HG03175 (cell line): ENCODE measurements around the gene B4GALNT1.
"Not testable (repeated sequence)": the region's sequence is repeated elsewhere in the genome, so short reads cannot be mapped to it uniquely, and the experiment has no call there.

Source experiments
- ATAC-seq: cut with Tn5 transposase; IDR thresholded peaks from one replicate; pipeline ENCODE4 v1.9.1; 2021; ENCODE audit warnings: mild to moderate bottlenecking, moderate library complexity; ENCODE audit not compliant: unreplicated experiment

The B4GALNT1 gene

GRCh38 chr12:57632958-57633840 is at the start of gene B4GALNT1:
TSS of gene B4GALNT1 (minus strand) at chr12:57633201. CDS start at chr12:57632132, 1,069 bp downstream.
- ATAC-seq: peak; percentile 71

- ATAC-seq: no peak
Observed at GRCh38 chr12:57679697-57680096, 46.7 kb upstream of the B4GALNT1 start.

DNA sequence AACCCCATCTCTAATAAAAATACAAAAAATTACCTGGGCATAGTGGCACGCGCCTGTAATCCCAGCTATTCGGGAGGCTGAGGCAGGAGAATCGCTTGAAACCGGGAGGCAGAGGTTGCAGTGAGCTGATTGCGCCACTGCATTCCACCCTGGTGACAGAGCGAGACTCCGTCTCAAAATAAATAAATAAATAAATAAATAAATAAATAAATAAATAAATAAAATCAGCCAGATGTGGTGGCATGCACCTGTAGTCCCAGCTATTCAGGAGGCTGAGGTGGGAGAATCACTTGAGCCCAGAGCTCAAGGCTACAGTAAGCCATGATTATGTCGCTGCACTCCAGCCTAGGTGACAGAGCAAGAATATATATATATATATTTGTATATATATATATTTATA is 44.9 kb upstream of the B4GALNT1 start:
- ATAC-seq: not testable (repeated sequence)

DNA sequence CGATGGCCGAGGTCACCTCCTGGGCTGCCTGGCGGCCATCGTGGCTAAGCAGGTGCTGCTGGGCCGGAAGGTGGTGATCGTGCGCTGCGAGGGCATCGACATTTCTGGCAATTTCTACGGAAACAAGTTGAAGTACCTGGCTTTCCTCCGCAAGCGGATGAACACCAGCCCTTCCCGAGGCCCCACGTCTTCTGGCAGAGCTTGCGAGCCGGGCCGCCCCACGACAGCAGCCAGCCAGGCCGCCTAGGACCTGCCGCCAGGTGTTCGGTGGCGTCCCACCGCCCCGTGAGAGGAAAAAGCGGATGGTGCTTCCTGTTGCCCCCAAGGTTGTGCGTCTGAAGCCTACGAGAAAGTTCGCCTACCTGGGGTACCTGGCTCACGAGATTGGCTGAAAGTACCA is 41.7 kb upstream of the B4GALNT1 start:
- no peak for ATAC-seq

- no peak for ATAC-seq
Observed at GRCh38 chr12:57672801-57673200, 39.8 kb upstream of the B4GALNT1 start.

- not testable (repeated sequence) for ATAC-seq
Observed at GRCh38 chr12:57671811-57672210, 38.8 kb upstream of the B4GALNT1 start.

- ATAC-seq: not testable (repeated sequence)
Observed at GRCh38 chr12:57669691-57670090, 36.7 kb upstream of the B4GALNT1 start.

DNA sequence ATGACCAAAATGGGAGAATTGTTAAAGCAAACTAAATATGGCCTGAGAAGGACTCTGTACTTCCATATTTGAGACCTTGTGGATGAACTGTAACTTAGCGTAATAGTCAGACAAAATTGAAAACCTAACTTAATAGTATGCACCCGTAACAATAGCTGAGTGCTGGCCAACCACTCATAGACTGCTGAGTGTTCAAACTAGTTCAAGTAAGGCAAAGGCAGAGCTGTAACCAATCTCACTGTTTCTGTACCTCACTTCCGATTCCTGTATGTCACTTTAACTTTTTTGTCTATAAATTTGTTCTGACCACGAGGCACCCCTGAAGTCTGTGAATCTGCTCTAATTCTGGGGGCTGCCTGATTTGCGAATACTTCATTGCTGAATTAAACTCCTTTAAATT is 33.9 kb upstream of the B4GALNT1 start:
- ATAC-seq: no peak

DNA sequence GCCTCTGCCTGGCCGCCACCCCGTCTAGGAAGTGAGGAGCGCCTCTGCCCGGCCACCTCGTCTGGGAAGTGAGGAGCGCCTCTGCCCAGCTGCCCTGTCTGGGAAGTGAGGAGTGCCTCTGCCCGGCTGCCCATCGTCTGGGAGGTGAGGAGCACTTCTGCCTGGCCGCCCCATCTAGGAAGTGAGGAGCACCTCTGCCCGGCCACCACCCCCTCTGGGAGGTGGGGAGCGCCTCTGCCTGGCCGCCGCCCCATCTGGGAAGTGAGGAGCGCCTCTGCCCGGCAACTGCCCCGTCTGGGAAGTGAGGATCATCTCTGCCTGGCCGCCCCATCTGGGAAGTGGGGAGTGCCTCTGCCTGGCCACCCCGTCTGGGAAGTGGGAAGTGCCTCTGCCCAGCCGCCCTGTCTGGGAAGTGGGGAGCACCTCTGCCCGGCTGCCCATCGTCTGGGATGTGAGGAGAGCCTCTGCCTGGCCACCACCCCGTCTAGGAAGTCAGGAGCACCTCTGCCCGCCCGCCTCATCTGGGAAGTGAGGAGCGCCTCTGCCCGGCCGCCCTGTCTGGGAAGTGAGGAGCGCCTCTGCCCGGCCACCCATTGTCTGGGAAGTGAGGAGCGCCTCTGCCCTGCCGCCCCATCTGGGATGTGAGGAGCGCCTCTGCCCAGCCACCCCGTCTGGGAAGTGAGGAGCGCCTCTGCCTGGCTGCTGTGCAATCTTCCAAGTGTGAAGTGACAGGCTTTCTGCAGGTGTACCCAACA is 32.2 kb upstream of the B4GALNT1 start:
- ATAC-seq: not testable (repeated sequence)

- no peak for ATAC-seq
Observed at GRCh38 chr12:57661376-57661775, 28.4 kb upstream of the B4GALNT1 start.

DNA sequence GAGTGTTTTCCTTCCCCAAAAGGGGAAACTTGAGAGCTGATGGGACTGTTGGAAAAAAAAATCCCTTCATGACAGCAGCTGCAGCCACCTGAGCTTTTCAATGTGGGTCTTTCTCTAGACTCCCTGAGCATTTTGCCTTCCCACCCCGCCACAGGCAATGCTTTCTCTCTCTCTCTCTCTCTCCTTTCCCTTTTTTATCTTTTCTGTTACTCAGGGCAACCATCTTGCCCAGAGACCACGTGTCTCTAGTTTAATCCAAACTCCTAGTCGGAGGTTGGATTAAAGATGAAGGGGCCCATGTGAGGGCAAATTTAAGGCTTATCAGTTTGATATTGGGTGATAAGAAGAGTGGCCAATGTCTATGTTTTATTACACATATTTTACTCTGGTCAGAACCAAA is 25.9 kb upstream of the B4GALNT1 start:
- no peak for ATAC-seq

DNA sequence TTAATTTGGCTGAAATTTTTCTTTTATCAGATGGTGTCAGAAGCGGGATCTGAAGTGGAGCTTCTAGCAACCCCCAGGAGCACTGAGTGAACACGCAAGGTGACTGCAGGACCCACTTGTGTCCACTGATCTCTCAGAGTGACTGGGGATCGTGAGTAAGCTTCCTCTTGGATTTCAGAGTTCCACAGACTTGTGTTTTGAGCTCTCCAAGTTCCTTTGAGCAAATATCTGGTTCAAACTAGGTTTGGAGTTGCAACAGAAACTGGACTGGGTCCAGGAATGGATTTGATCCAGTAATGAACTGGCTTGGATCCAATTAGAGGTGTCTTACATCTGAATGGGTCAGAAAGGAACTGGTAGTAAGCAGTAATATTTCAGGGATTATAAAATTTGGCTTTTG is 24.7 kb upstream of the B4GALNT1 start:
- no peak for ATAC-seq

GRCh38 chr12:57656408-57656807 is 23.4 kb upstream of the B4GALNT1 start:
- not testable (repeated sequence) for ATAC-seq

GRCh38 chr12:57655541-57656240 is 22.7 kb upstream of the B4GALNT1 start:
- no peak for ATAC-seq

GRCh38 chr12:57654042-57654441 is 21.0 kb upstream of the B4GALNT1 start:
- no peak for ATAC-seq

DNA sequence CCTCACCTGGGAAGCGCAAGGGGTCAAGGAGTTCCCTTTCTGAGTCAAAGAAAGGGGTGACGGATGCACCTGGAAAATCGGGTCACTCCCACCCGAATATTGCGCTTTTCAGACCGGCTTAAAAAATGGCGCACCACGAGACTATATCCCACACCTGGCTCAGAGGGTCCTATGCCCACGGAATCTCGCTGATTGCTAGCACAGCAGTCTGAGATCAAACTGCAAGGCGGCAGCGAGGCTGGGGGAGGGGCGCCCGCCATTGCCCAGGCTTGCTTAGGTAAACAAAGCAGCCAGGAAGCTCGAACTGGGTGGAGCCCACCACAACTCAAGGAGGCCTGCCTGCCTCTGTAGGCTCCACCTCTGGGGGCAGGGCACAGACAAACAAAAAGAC is 13.7 kb upstream of the B4GALNT1 start:
- not testable (repeated sequence) for ATAC-seq

DNA sequence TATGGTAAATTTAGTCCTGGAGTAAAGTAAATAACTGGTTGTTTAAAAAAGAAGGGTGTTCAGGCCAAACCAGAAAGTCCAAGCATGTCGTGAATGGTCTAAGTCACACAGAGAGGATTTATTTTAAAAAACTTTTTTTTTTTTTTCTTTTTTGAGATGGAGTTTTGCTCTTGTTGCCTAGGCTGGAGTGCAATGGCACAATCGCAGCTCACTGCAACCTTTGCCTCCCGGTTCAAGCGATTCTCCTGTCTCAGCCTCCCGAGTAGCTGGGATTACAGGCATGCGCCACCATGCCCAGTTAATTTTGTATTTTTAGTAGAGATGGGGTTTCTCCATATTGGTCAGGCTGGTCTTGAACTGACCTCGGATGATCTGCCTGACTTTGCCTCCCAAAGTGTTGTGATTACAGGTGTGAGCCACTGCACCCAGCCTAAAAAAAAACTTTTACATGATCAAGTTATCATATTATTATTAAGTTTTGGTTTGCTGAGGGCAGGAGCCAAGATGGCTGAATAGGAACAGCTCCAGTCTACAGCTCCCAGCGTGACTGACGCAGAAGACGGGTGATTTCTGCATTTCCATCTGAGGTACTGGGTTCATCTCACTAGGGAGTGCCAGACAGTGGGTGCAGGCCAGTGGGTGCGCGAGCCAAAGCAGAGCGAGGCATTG is 13.1 kb upstream of the B4GALNT1 start:
- ATAC-seq: not testable (repeated sequence)

GRCh38 chr12:57641699-57642442 is 8.9 kb upstream of the B4GALNT1 start:
- ATAC-seq: no peak

- no peak for ATAC-seq
Observed at GRCh38 chr12:57640175-57641042, 7.4 kb upstream of the B4GALNT1 start.
